K562 (cell line): ENCODE measurements around the gene CPNE9. TPM values are rescaled to one million over a fixed set of nuclear protein-coding genes. Genes with fewer than 3 reads are reported as not detected.

Experiments
- ARID2 ChIP-seq: fragments of 450-650 bp; IDR thresholded peaks from 2 replicates; pipeline ENCODE4 v1.6.1; 2017; ENCODE audit warnings: antibody characterized with exemption, mild to moderate bottlenecking
- BACH1 ChIP-seq: fragments of 200-800 bp; sonication (Bioruptor generic); IDR thresholded peaks from 2 replicates; pipeline ENCODE4 v1.6.1; 2016; ENCODE audit warnings: missing genetic modification characterization, missing compliant biosample characterization
- CBX5 ChIP-seq: IDR thresholded peaks from 2 replicates; pipeline ENCODE4 v1.6.1; 2014; ENCODE audit warnings: low read depth, borderline replicate concordance
- CHD4 ChIP-seq: fragments of 200-600 bp; sonication (generic); IDR thresholded peaks from 3 replicates; pipeline ENCODE4 v1.6.1; 2012; ENCODE audit warnings: low read depth, mild to moderate bottlenecking, mixed read lengths, low read length, inconsistent platforms; ENCODE audit not compliant: insufficient read depth, insufficient replicate concordance, poor library complexity, severe bottlenecking
- DDX20 ChIP-seq: fragments of 450-650 bp; IDR thresholded peaks from 2 replicates; pipeline ENCODE4 v1.6.1; 2016; ENCODE audit warnings: missing genetic modification characterization, low read depth, mild to moderate bottlenecking, missing compliant biosample characterization, moderate library complexity
- EP400 ChIP-seq: fragments of 450-650 bp; IDR thresholded peaks from 2 replicates; pipeline ENCODE4 v1.6.1; 2017; ENCODE audit warnings: antibody characterized with exemption, mild to moderate bottlenecking, moderate library complexity
- ESRRB ChIP-seq: fragments of 250-450 bp; sonication (Bioruptor Pico); IDR thresholded peaks from 2 replicates; pipeline ENCODE4 v1.5.0; 2020; ENCODE audit warnings: mild to moderate bottlenecking, moderate library complexity, borderline replicate concordance
- FOXP1 ChIP-seq: sonication (generic); formaldehyde crosslinking; IDR thresholded peaks from 2 replicates; pipeline ENCODE4 v1.8.0; 2022; ENCODE audit warnings: mild to moderate bottlenecking, missing genetic modification reagents
- HMGN3 ChIP-seq: IDR thresholded peaks from 2 replicates; pipeline ENCODE4 v1.6.1; 2011; ENCODE audit warnings: borderline replicate concordance, low read depth, mild to moderate bottlenecking, mixed read lengths, low read length; ENCODE audit not compliant: insufficient read length; ENCODE audit errors: extremely low read depth
- HNRNPUL1 ChIP-seq: fragments of 200-400 bp; formaldehyde crosslinking; IDR thresholded peaks from 2 replicates; pipeline ENCODE4 v1.6.1; 2017; ENCODE audit warnings: low read length
- KLF13 ChIP-seq: fragments of 450-650 bp; IDR thresholded peaks from 2 replicates; pipeline ENCODE4 v1.6.1; 2016; ENCODE audit warnings: missing genetic modification characterization, low read depth, mild to moderate bottlenecking, missing compliant biosample characterization, moderate library complexity, borderline replicate concordance
- POLR3A ChIP-seq: IDR thresholded peaks from 2 replicates; pipeline ENCODE4 v1.6.1; 2011; ENCODE audit warnings: borderline replicate concordance, mild to moderate bottlenecking, moderate library complexity; ENCODE audit not compliant: insufficient read length, insufficient read depth; ENCODE audit errors: extremely low read depth
- RBM17 ChIP-seq: fragments of 200-400 bp; formaldehyde crosslinking; IDR thresholded peaks from 2 replicates; pipeline ENCODE4 v1.6.1; 2017; ENCODE audit warnings: low read depth, mild to moderate bottlenecking, low read length, borderline replicate concordance
- RBM34 ChIP-seq: fragments of 200-400 bp; formaldehyde crosslinking; IDR thresholded peaks from 2 replicates; pipeline ENCODE4 v1.6.1; 2018; ENCODE audit warnings: low read length, borderline replicate concordance; ENCODE audit not compliant: insufficient read depth
- TAF7 ChIP-seq: fragments of 450-650 bp; IDR thresholded peaks from 2 replicates; pipeline ENCODE4 v1.6.1; 2016; ENCODE audit warnings: missing genetic modification characterization, missing compliant biosample characterization
- TEAD2 ChIP-seq: fragments of 450-650 bp; IDR thresholded peaks from 2 replicates; pipeline ENCODE4 v1.6.1; 2016; ENCODE audit warnings: missing genetic modification characterization, control low read depth, missing compliant biosample characterization
- TRIM24 ChIP-seq, 2 experiments: fragments of 450-650 bp; IDR thresholded peaks; 2 replicates each; pipeline ENCODE4 v1.6.1; 2016
- TRIM28 ChIP-seq: fragments of 450-650 bp; IDR thresholded peaks from 2 replicates; pipeline ENCODE4 v1.6.1; 2017
- ZNF175 ChIP-seq: fragments of 200-800 bp; sonication (Bioruptor generic); IDR thresholded peaks from 2 replicates; pipeline ENCODE4 v1.6.1; 2016; ENCODE audit warnings: low read depth, mild to moderate bottlenecking, missing genetic modification characterization, missing compliant biosample characterization
- ZNF212 ChIP-seq: fragments of 450-650 bp; formaldehyde crosslinking; IDR thresholded peaks from 2 replicates; pipeline ENCODE4 v1.4.0; 2020; ENCODE audit warnings: mild to moderate bottlenecking
- ZNF277 ChIP-seq: fragments of 250-450 bp; sonication (Bioruptor Pico); IDR thresholded peaks from 2 replicates; pipeline ENCODE4 v1.8.0; 2022; ENCODE audit warnings: inconsistent platforms, mild to moderate bottlenecking, moderate library complexity, borderline replicate concordance
- polyA plus RNA-seq, 8 experiments: library from polyadenylated mRNA; depleted of rRNA in 4 of 8; stranded (reverse) in 5 of 8; unstranded in 3 of 8; fragments of >200 nt; fragmentation: Nextera tagmentation in 2 of 8; fragmentation: Illumina TruSeq in 1 of 8; extraction: Ambion mirVana in 2 of 8; extraction: Trizol in 1 of 8; gene quantifications; 2 replicates each; pipeline versions ENCODE4 v1.2.1 to v1.2.3, GENCODE V29; 2011 to 2014; ENCODE audit warnings: inconsistent platforms in 1 of 8, missing spikeins in 1 of 8
- total RNA-seq, 7 experiments: library from RNA; depleted of rRNA in 6 of 7; stranded (reverse); fragments of >200 nt in 6 of 7; fragmentation: Illumina TruSeq in 2 of 7; extraction: Trizol in 2 of 7; gene quantifications; 2 replicates each; pipeline versions ENCODE4 v1.2.1 to v1.2.3, GENCODE V29; 2011 to 2021; ENCODE audit warnings: low replicate concordance in 1 of 7
- TF ChIP-seq, protein P1 (sequence below): sonication (generic); formaldehyde crosslinking; IDR thresholded peaks from 2 replicates; pipeline ENCODE4 v1.8.1; 2023; ENCODE audit warnings: mild to moderate bottlenecking, missing genetic modification reagents
- TF ChIP-seq, protein P2 (sequence below), 3 experiments: IDR thresholded peaks in 2 of 3; conservative IDR thresholded peaks in 1 of 3; 2 replicates each; pipeline ENCODE4 v1.5.1; 2011 to 2012; ENCODE audit warnings: low read length in 3 of 3, mild to moderate bottlenecking in 3 of 3, control low read depth in 2 of 3, improper control_type of control experiment in 1 of 3, inconsistent platforms in 1 of 3, low read depth in 1 of 3, mixed read lengths in 1 of 3, moderate library complexity in 1 of 3; ENCODE audit not compliant: insufficient read depth in 2 of 3

CPNE9 gene
- total and polyA plus RNA-seq, 9 of the 15 experiments (the other 6 are each of a cell fraction or from before 2014, with no cell fraction given), result 0.22 to 0.56 (median 0.29) TPM; not detected in 3

- TF ChIP-seq ZNF277 (CRISPR knock-in tag) (no peak), BACH1 (tag) (no peak), TRIM28 (peak; percentile 82), DDX20 (tag) (no peak), ARID2 (0 out of 2 replicates have a peak, but pooled peaks have one; percentile 34), HNRNPUL1 (no peak), TAF7 (tag) (peak; percentile 43; the same call in 1 of the 2 replicates), RBM34 (no peak), POLR3A (no peak), EP400 (peak; percentile 98), HMGN3 (peak; percentile 68), CHD4 (no peak), KLF13 (tag) (peak; percentile 92), ZNF212 (CRISPR knock-in tag) (no peak), RBM17 (no peak), TEAD2 (no peak), TRIM24 (IDR thresholded peaks at IDR 0.05) (peak; percentile 51 to 82; a peak in 3 of 4 replicates), ESRRB (CRISPR knock-in tag) (no peak), FOXP1 (CRISPR knock-in tag) (no peak), CBX5 (no peak), ZNF175 (CRISPR knock-in tag) (no peak)
- TF ChIP-seq, protein P1, sequence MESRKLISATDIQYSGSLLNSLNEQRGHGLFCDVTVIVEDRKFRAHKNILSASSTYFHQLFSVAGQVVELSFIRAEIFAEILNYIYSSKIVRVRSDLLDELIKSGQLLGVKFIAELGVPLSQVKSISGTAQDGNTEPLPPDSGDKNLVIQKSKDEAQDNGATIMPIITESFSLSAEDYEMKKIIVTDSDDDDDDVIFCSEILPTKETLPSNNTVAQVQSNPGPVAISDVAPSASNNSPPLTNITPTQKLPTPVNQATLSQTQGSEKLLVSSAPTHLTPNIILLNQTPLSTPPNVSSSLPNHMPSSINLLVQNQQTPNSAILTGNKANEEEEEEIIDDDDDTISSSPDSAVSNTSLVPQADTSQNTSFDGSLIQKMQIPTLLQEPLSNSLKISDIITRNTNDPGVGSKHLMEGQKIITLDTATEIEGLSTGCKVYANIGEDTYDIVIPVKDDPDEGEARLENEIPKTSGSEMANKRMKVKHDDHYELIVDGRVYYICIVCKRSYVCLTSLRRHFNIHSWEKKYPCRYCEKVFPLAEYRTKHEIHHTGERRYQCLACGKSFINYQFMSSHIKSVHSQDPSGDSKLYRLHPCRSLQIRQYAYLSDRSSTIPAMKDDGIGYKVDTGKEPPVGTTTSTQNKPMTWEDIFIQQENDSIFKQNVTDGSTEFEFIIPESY (CRISPR knock-in tag), result no peak; the same call in 1 of the 2 replicates
- TF ChIP-seq, protein P2, sequence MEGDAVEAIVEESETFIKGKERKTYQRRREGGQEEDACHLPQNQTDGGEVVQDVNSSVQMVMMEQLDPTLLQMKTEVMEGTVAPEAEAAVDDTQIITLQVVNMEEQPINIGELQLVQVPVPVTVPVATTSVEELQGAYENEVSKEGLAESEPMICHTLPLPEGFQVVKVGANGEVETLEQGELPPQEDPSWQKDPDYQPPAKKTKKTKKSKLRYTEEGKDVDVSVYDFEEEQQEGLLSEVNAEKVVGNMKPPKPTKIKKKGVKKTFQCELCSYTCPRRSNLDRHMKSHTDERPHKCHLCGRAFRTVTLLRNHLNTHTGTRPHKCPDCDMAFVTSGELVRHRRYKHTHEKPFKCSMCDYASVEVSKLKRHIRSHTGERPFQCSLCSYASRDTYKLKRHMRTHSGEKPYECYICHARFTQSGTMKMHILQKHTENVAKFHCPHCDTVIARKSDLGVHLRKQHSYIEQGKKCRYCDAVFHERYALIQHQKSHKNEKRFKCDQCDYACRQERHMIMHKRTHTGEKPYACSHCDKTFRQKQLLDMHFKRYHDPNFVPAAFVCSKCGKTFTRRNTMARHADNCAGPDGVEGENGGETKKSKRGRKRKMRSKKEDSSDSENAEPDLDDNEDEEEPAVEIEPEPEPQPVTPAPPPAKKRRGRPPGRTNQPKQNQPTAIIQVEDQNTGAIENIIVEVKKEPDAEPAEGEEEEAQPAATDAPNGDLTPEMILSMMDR (IDR thresholded peaks at IDR 0.05 in 2 of 3, conservative IDR thresholded peaks at IDR 0.05 in 1 of 3; ENCODE audit: insufficient read depth in 2 of 3, low read depth in 1 of 3, low read length in 3 of 3), result peak in 1 of 3 experiments; percentile 3; a peak in 1 of 6 replicates
These were observed 27.8 kb downstream of the CPNE9 start, which contains the start of gene BRPF1 (continued) for GRCh38 chr3:9731206-9732079.
